VCaP (cell line): ENCODE data around the gene PPP2R2C.

ENCODE experiments used
- H3K27ac ChIP-seq: fragments of 450-650 bp; 2 replicates; pipeline ENCODE4 v1.5.1; 2017
- TF ChIP-seq, protein P1 (sequence below): fragments of 450-650 bp; conservative IDR thresholded peaks from 2 replicates; pipeline ENCODE4 v1.5.1; 2017; ENCODE audit warnings: mild to moderate bottlenecking, moderate library complexity

PPP2R2C gene

GRCh38 chr4:6303943-6304342 is 168.5 kb downstream of the PPP2R2C start:
- TF ChIP-seq, protein P1, sequence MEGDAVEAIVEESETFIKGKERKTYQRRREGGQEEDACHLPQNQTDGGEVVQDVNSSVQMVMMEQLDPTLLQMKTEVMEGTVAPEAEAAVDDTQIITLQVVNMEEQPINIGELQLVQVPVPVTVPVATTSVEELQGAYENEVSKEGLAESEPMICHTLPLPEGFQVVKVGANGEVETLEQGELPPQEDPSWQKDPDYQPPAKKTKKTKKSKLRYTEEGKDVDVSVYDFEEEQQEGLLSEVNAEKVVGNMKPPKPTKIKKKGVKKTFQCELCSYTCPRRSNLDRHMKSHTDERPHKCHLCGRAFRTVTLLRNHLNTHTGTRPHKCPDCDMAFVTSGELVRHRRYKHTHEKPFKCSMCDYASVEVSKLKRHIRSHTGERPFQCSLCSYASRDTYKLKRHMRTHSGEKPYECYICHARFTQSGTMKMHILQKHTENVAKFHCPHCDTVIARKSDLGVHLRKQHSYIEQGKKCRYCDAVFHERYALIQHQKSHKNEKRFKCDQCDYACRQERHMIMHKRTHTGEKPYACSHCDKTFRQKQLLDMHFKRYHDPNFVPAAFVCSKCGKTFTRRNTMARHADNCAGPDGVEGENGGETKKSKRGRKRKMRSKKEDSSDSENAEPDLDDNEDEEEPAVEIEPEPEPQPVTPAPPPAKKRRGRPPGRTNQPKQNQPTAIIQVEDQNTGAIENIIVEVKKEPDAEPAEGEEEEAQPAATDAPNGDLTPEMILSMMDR: no peak
- no peak overlapping the region for H3K27ac ChIP-seq

- TF ChIP-seq, protein P1: no peak
- H3K27ac ChIP-seq: no peak overlapping the region
Measured at GRCh38 chr4:6302869-6303268, 169.5 kb downstream of the PPP2R2C start.

- H3K27ac ChIP-seq: no peak overlapping the region
- TF ChIP-seq, protein P1: no peak
Measured at GRCh38 chr4:6301732-6302442, 170.5 kb downstream of the PPP2R2C start.

GRCh38 chr4:6301051-6301731 is 171.2 kb downstream of the PPP2R2C start:
- H3K27ac ChIP-seq: no peak overlapping the region
- TF ChIP-seq, protein P1: no peak

- no peak overlapping the region for H3K27ac ChIP-seq
- TF ChIP-seq, protein P1: no peak
Measured at GRCh38 chr4:6300359-6300758, 172.1 kb downstream of the PPP2R2C start.

DNA sequence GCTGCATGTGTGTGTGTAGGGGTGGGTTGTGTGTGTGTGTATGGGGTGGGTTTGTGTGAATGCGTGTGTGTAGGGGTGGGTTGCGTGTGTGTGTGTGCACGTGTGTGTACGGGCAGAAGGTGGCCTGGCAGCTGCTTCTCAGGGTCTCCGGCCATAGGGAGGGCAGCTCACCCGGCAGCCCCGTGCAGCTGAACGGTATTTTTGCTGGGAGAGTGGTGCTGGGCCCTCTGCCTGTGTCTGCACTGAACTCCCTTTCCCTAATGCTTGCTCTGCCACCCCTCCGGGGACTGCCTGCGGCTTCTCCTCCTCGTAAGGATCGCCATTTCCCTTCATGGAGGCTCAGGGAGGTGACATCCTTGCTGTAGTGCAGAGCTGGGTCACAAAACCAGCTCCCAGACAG is 172.5 kb downstream of the PPP2R2C start:
- TF ChIP-seq, protein P1: no peak
- H3K27ac ChIP-seq: no peak overlapping the region

DNA sequence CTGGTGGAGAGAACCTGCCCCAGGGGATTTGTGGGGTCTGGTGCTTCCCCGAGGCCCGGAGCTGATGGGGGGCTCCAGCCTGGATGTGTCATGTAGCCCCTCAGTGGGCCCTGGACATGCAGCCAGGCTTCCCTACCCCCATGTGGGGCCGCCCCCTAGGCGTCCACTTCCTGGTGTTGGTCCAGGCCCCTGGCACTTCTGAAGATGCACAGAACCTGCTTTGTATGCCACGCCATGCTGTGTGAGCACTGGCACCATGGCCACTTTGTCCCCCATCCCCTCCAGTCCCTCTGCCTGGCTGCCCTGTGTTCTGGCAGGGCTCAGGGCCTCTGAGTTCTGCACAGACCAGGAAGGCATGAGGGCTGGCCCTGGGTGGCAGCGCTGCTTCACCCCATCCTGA is 173.6 kb downstream of the PPP2R2C start:
- no peak overlapping the region for H3K27ac ChIP-seq
- TF ChIP-seq, protein P1: no peak
